A549 (cell line): ENCODE measurements around the gene RFK. TPM values are rescaled to one million over a fixed set of nuclear protein-coding genes. Genes with fewer than 3 reads are reported as not detected.
"Not testable (repeated sequence)": the region's sequence is repeated elsewhere in the genome, so short reads cannot be mapped to it uniquely, and the experiment has no call there.

ENCODE experiments used
- ATAC-seq, 2 experiments: fragments of 200-7000 bp in 1 of 2; fragments of >200 bp in 1 of 2; cut with Nextera tagmentation in 1 of 2; cut with Tn5 transposase in 1 of 2; 3 replicates each; pipeline versions ENCODE4 v1.8.0 to v1.9.1; 2018 to 2020; ENCODE audit warnings: mild to moderate bottlenecking in 1 of 2, moderate library complexity in 1 of 2
- CTCF ChIA-PET: fragments of 300-600 bp; sonication (Branson Sonifier 250); formaldehyde crosslinking; extraction: SDS; loops from one replicate; lab custom pipeline; 2021; ENCODE audit warnings: antibody characterized with exemption, inconsistent platforms; lab: Yijun Ruan, JAX
- POLR2A ChIA-PET: fragments of 350-600 bp; formaldehyde crosslinking; extraction: SDS; loops from one replicate; lab custom pipeline; 2021; ENCODE audit warnings: antibody characterized with exemption, inconsistent platforms; lab: Yijun Ruan, JAX
- DNase-seq, 2 experiments: peaks; one replicate each; pipeline versions ENCODE4 v3.0.0 to v3.0.0-alpha.2; 2011 to 2016; ENCODE audit warnings: low read depth in 1 of 2, low spot score in 1 of 2
- FAIRE-seq: peaks from 2 replicates; lab custom pipeline; 2011; peaks lifted over from hg19 to GRCh38; lab: Jason Lieb, UNC
- H3K27ac ChIP-seq, 2 experiments: fragments of >200 bp; sonication (Bioruptor Twin); formaldehyde crosslinking; 3 replicates each; pipeline ENCODE4 v1.5.1; 2016 to 2017
- H3K4me1 ChIP-seq: fragments of >200 bp; sonication (Bioruptor Twin); formaldehyde crosslinking; 3 replicates; pipeline ENCODE4 v1.6.1; 2016
- H3K4me2 ChIP-seq: fragments of >200 bp; sonication (Bioruptor Twin); formaldehyde crosslinking; 3 replicates; pipeline ENCODE4 v1.6.1; 2016
- H3K4me3 ChIP-seq: fragments of >200 bp; sonication (Bioruptor Twin); formaldehyde crosslinking; 3 replicates; pipeline ENCODE4 v1.5.1; 2016
- H3K9me3 ChIP-seq: fragments of >200 bp; sonication (Bioruptor Twin); formaldehyde crosslinking; 3 replicates; pipeline ENCODE4 v1.6.1; 2016
- E2F6 ChIP-seq: IDR thresholded peaks from 2 replicates; pipeline ENCODE4 v1.6.1; 2012; ENCODE audit warnings: low read depth, borderline replicate concordance
- EHF ChIP-seq: fragments of 250-450 bp; sonication (Bioruptor Pico); IDR thresholded peaks from 2 replicates; pipeline ENCODE4 v1.5.0; 2020; ENCODE audit warnings: mild to moderate bottlenecking
- FOSL2 ChIP-seq, 2 experiments: fragments of 450-650 bp in 1 of 2; fragments of >200 bp in 1 of 2; sonication (Bioruptor Twin) in 1 of 2; formaldehyde crosslinking; IDR thresholded peaks; 2 replicates each; pipeline versions ENCODE4 v1.5.0 to v1.6.1; 2016 to 2020; ENCODE audit warnings: mild to moderate bottlenecking in 1 of 2, moderate library complexity in 1 of 2
- GATA3 ChIP-seq: IDR thresholded peaks from 2 replicates; pipeline ENCODE4 v1.6.1; 2012; ENCODE audit warnings: borderline replicate concordance
- HMGXB4 ChIP-seq: fragments of 250-450 bp; sonication (Bioruptor Pico); IDR thresholded peaks from 2 replicates; pipeline ENCODE4 v1.5.0; 2021; ENCODE audit warnings: mild to moderate bottlenecking, moderate library complexity, borderline replicate concordance
- MYC ChIP-seq: IDR thresholded peaks from 2 replicates; pipeline ENCODE4 v1.6.1; 2012; ENCODE audit warnings: mild to moderate bottlenecking, inconsistent platforms, low read length, improper control_type of control experiment, borderline replicate concordance
- NPAS2 ChIP-seq: fragments of 250-450 bp; sonication (Bioruptor Pico); IDR thresholded peaks from 2 replicates; pipeline ENCODE4 v1.8.0; 2022; ENCODE audit warnings: mild to moderate bottlenecking, moderate library complexity, borderline replicate concordance
- PHF8 ChIP-seq: fragments of 200-600 bp; sonication (generic); IDR thresholded peaks from 2 replicates; pipeline ENCODE4 v1.6.1; 2016; ENCODE audit warnings: low read depth, mild to moderate bottlenecking, antibody characterized with exemption, moderate library complexity, borderline replicate concordance
- POLR2AphosphoS2 ChIP-seq: conservative IDR thresholded peaks from 2 replicates; pipeline ENCODE4 v1.6.1; 2012; ENCODE audit warnings: low read length, improper control_type of control experiment, inconsistent platforms
- RCOR1 ChIP-seq: fragments of 150-350 bp; IDR thresholded peaks from 2 replicates; pipeline ENCODE4 v1.6.1; 2014; ENCODE audit warnings: antibody characterized with exemption, low read length, low read depth
- RNF2 ChIP-seq: fragments of 200-600 bp; sonication (generic); IDR thresholded peaks from 2 replicates; pipeline ENCODE4 v1.6.1; 2016; ENCODE audit warnings: low read depth, mild to moderate bottlenecking, antibody characterized with exemption, moderate library complexity, borderline replicate concordance
- TP53 ChIP-seq: fragments of 250-450 bp; sonication (Bioruptor Pico); IDR thresholded peaks from 2 replicates; pipeline ENCODE4 v1.5.0; 2021; ENCODE audit warnings: mild to moderate bottlenecking, moderate library complexity
- ZNF302 ChIP-seq: fragments of 250-450 bp; sonication (Bioruptor Pico); IDR thresholded peaks from 2 replicates; pipeline ENCODE4 v1.9.0; 2021; ENCODE audit warnings: inconsistent platforms, mild to moderate bottlenecking, moderate library complexity
- WGBS: methylation state at CpG from one replicate; pipeline ENCODE4 v1.1.6; 2017; ENCODE audit errors: missing lambda C conversion rate; 5-methylcytosine and 5-hydroxymethylcytosine counted together
- polyA plus RNA-seq, 4 experiments: library from polyadenylated mRNA; depleted of rRNA in 3 of 4; stranded (reverse); fragments of >200 nt; fragmentation: RNase III in 1 of 4; extraction: RNeasy Plus Mini Kit Qiagen cat#74134 plus additional on column Dnase treatment in 1 of 4; gene quantifications; 2 replicates in 3 of 4; 3 replicates in 1 of 4; pipeline ENCODE4 v1.2.3, GENCODE V29; 2011 to 2017

Gene RFK
- polyA plus RNA-seq, 2 of the 4 experiments (the other 2 are of a cell fraction) = 50.5 to 184 TPM

GRCh38 chr9:76438841-76439588 lies 44.8 kb upstream of the RFK start (continued):
- TF ChIP-seq E2F6 (no peak), POLR2AphosphoS2 (no peak), RNF2 (no peak), TP53 (CRISPR knock-in tag) (no peak), ZNF302 (CRISPR knock-in tag) (no peak), RCOR1 (no peak), FOSL2 (IDR thresholded peaks at IDR 0.05) (no peak), FOSL2 (CRISPR knock-in tag; IDR thresholded peaks at IDR 0.05) (no peak), MYC (no peak), EHF (CRISPR knock-in tag) (no peak)

- FAIRE-seq = not testable (repeated sequence)
- CTCF ChIA-PET = interaction anchor here (0.6 kb wide), 1 partner anchor 1084 kb away, joined by 3 read pairs; no protein-coding TSS in a partner anchor
Observed at GRCh38 chr9:76437017-76437699, 42.9 kb upstream of the RFK start.

GRCh38 chr9:76434897-76435296 lies 40.7 kb upstream of the RFK start:
- DNase-seq, FAIRE-seq, H3K4me2 ChIP-seq, H3K27ac ChIP-seq, ATAC-seq, POLR2A ChIA-PET, H3K9me3 ChIP-seq, H3K4me3 ChIP-seq: not testable (repeated sequence)
- H3K4me1 ChIP-seq = peaks cover 12% of the 10 kb centered on the region
- CTCF ChIA-PET = interaction anchor here (2.9 kb wide), 1 partner anchor 13 kb away, joined by 11 read pairs; no protein-coding TSS in a partner anchor
- WGBS = 87% methylated on average over 6 of the region's 6 CpGs

More at GRCh38 chr9:76437017-76437699, 42.9 kb upstream of the RFK start:
- DNase-seq, ATAC-seq, H3K4me2 ChIP-seq, H3K4me3 ChIP-seq, H3K27ac ChIP-seq, H3K9me3 ChIP-seq: not testable (repeated sequence)
- H3K4me1 ChIP-seq = peaks cover 12% of the 10 kb centered on the region
- POLR2A ChIA-PET = interaction anchor here (0.7 kb wide), 1 partner anchor 32 kb away, joined by 4 read pairs; no protein-coding TSS in a partner anchor
- 68% methylated on average over 9 of the region's 9 CpGs for WGBS

GRCh38 chr9:76433836-76434235 lies 39.6 kb upstream of the RFK start:
- 6% methylated on average over 3 of the region's 3 CpGs for WGBS
- ChIA-PET CTCF (interaction anchor here (2.9 kb wide), 1 partner anchor 14 kb away, joined by 11 read pairs; no protein-coding TSS in a partner anchor), POLR2A (interaction anchor here (0.9 to 1.0 kb wide), 2 partner anchors 25 to 39 kb away, joined by 3 read pairs; partner anchors contain the start of gene GCNT1)
- DNase-seq (no peak), FAIRE-seq (no peak)
- peak overlapping the region; percentile 55 for H3K4me2 ChIP-seq
- H3K9me3 ChIP-seq = no peaks in the 10 kb centered on the region
- no peak overlapping the region for H3K4me3 ChIP-seq
- TF ChIP-seq PHF8 (no peak), HMGXB4 (CRISPR knock-in tag) (no peak), GATA3 (no peak), RNF2 (no peak), NPAS2 (CRISPR knock-in tag) (no peak), POLR2AphosphoS2 (no peak)
- TF ChIP-seq, all 56 proteins: peak for 0
- ATAC-seq = peak; percentile 69 to 80
- Histone ChIP-seq H3K4me1 (peaks cover 12% of the 10 kb centered on the region), H3K27ac (peak overlapping the region; percentile 13 to 78; a peak in 3 of 6 replicates)
